HEK293T (cell line): ENCODE results near the gene CHAD.

ENCODE experiments used
- BHLHE40 ChIP-seq: fragments of 450-650 bp; IDR thresholded peaks from 2 replicates; pipeline ENCODE4 v1.6.1; 2016; ENCODE audit warnings: mild to moderate bottlenecking, moderate library complexity, borderline replicate concordance
- ELF4 ChIP-seq: fragments of 450-650 bp; IDR thresholded peaks from 2 replicates; pipeline ENCODE4 v1.6.1; 2017; ENCODE audit warnings: antibody characterized with exemption
- FOXA1 ChIP-seq: fragments of 450-650 bp; IDR thresholded peaks from 2 replicates; pipeline ENCODE4 v1.6.1; 2016; ENCODE audit warnings: mild to moderate bottlenecking
- FOXK2 ChIP-seq: fragments of 450-650 bp; IDR thresholded peaks from 2 replicates; pipeline ENCODE4 v1.6.1; 2016; ENCODE audit warnings: mild to moderate bottlenecking
- FOXM1 ChIP-seq: fragments of 450-650 bp; IDR thresholded peaks from 2 replicates; pipeline ENCODE4 v1.6.1; 2017; ENCODE audit warnings: mild to moderate bottlenecking, borderline replicate concordance
- L3MBTL2 ChIP-seq: fragments of 450-650 bp; conservative IDR thresholded peaks from 2 replicates; pipeline ENCODE4 v1.6.1; 2016; ENCODE audit warnings: mild to moderate bottlenecking
- SP1 ChIP-seq: fragments of 450-650 bp; IDR thresholded peaks from 2 replicates; pipeline ENCODE4 v1.6.1; 2017
- SUZ12 ChIP-seq: fragments of 450-650 bp; IDR thresholded peaks from 2 replicates; pipeline ENCODE4 v1.6.1; 2016; ENCODE audit warnings: mild to moderate bottlenecking
- TARDBP ChIP-seq: fragments of 450-650 bp; IDR thresholded peaks from 2 replicates; pipeline ENCODE4 v1.6.1; 2016
- ZNF384 ChIP-seq: fragments of 450-650 bp; IDR thresholded peaks from 2 replicates; pipeline ENCODE4 v1.6.1; 2016
- TF ChIP-seq, protein P1 (sequence below): fragments of 450-650 bp; IDR thresholded peaks from 2 replicates; pipeline ENCODE4 v1.6.1; 2016

DNA sequence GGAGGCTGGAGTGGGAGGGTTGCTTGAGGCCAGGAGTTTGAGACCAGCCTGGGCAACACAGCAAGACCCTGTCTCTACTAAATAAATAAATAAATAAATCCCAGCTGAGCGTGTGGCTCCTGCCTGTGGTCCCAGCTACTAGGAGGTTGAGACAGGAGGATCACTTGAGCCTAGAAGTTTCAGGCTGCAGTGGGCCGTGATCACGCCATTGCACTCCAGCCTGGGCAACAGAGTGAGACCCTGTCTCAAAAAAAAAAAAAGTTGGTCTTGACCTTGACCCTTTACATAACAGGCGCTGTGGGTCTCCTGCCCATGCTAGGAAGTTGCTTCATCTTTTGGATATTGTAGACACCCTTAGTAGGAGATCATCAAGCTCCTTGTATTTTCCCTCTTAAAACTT lies 31.3 kb downstream of the CHAD start:
- TF ChIP-seq SUZ12 (no peak), ELF4 (no peak), BHLHE40 (no peak), L3MBTL2 (no peak), SP1 (no peak), FOXM1 (no peak), TARDBP (no peak), FOXA1 (no peak), FOXK2 (no peak), ZNF384 (no peak)
- TF ChIP-seq, protein P1, sequence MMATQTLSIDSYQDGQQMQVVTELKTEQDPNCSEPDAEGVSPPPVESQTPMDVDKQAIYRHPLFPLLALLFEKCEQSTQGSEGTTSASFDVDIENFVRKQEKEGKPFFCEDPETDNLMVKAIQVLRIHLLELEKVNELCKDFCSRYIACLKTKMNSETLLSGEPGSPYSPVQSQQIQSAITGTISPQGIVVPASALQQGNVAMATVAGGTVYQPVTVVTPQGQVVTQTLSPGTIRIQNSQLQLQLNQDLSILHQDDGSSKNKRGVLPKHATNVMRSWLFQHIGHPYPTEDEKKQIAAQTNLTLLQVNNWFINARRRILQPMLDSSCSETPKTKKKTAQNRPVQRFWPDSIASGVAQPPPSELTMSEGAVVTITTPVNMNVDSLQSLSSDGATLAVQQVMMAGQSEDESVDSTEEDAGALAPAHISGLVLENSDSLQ = no peak
